Kidney tubule cell (primary cell): ENCODE results near the gene LGALS9.
"Not testable (repeated sequence)": the region's sequence is repeated elsewhere in the genome, so short reads cannot be mapped to it uniquely, and the experiment has no call there.

Experiments used
- DNase-seq: peaks from one replicate; pipeline ENCODE4 v3.0.0-alpha.2; 2018; ENCODE audit warnings: low spot score

Gene LGALS9

GRCh38 chr17:27629260-27629659 lies 1.7 kb upstream of the LGALS9 start:
- not testable (repeated sequence) for DNase-seq

GRCh38 chr17:27631411-27631760 lies 398 bp downstream of the LGALS9 start:
- DNase-seq = no peak

GRCh38 chr17:27631897-27632725 lies 1.1 kb downstream of the LGALS9 start:
- no peak for DNase-seq

- DNase-seq = peak; percentile 9
Observed at GRCh38 chr17:27632766-27633165, 1.8 kb downstream of the LGALS9 start.

- no peak for DNase-seq
Observed at GRCh38 chr17:27633312-27634025, 2.5 kb downstream of the LGALS9 start.

- no peak for DNase-seq
Observed at GRCh38 chr17:27634026-27634335, 3.0 kb downstream of the LGALS9 start.

- DNase-seq = no peak
Observed at GRCh38 chr17:27634776-27635175, 3.8 kb downstream of the LGALS9 start.

- no peak for DNase-seq
Observed at GRCh38 chr17:27635275-27635823, 4.4 kb downstream of the LGALS9 start.

- DNase-seq = not testable (repeated sequence)
Observed at GRCh38 chr17:27636005-27636520, 5.1 kb downstream of the LGALS9 start.

- not testable (repeated sequence) for DNase-seq
Observed at GRCh38 chr17:27637818-27638217, 6.8 kb downstream of the LGALS9 start.

- not testable (repeated sequence) for DNase-seq
Observed at GRCh38 chr17:27638415-27638914, 7.5 kb downstream of the LGALS9 start.

- DNase-seq = peak; percentile 53
Observed at GRCh38 chr17:27640790-27641189, 9.8 kb downstream of the LGALS9 start.

- no peak for DNase-seq
Observed at GRCh38 chr17:27644586-27644985, 13.6 kb downstream of the LGALS9 start.

GRCh38 chr17:27645621-27646020 lies 14.6 kb downstream of the LGALS9 start:
- not testable (repeated sequence) for DNase-seq

- no peak for DNase-seq
Observed at GRCh38 chr17:27646232-27646631, 15.2 kb downstream of the LGALS9 start.

GRCh38 chr17:27647765-27648164 lies 16.8 kb downstream of the LGALS9 start:
- DNase-seq = no peak

GRCh38 chr17:27649111-27649571 lies 18.2 kb downstream of the LGALS9 start:
- DNase-seq = not testable (repeated sequence)

GRCh38 chr17:27649929-27650328 lies 18.9 kb downstream of the LGALS9 start:
- no peak for DNase-seq

- DNase-seq = no peak
Observed at GRCh38 chr17:27650836-27651235, 19.8 kb downstream of the LGALS9 start.

GRCh38 chr17:27651411-27652345 lies 20.7 kb downstream of the LGALS9 start:
- peak; percentile 42 for DNase-seq

GRCh38 chr17:27653449-27653971 lies 22.5 kb downstream of the LGALS9 start:
- not testable (repeated sequence) for DNase-seq
